Nephron (organoid): Measurements from ENCODE around the gene TM7SF3.
"Not testable (repeated sequence)": the region's sequence is repeated elsewhere in the genome, so short reads cannot be mapped to it uniquely, and the experiment has no call there.

Experiments
- H3K27ac Mint-ChIP-seq, 3 experiments: 2 replicates each; pipeline ENCODE4 v1.8.0; 2020; ENCODE audit warnings: mixed read lengths in 3 of 3, mild to moderate bottlenecking in 2 of 3, moderate library complexity in 1 of 3
- H3K27me3 Mint-ChIP-seq: 2 replicates; pipeline ENCODE4 v1.8.0; 2021; ENCODE audit warnings: low read depth, mild to moderate bottlenecking, moderate library complexity, mixed read lengths
- H3K36me3 Mint-ChIP-seq: 2 replicates; pipeline ENCODE4 v1.8.0; 2020; ENCODE audit warnings: low read depth, mixed read lengths
- H3K4me1 Mint-ChIP-seq: 2 replicates; pipeline ENCODE4 v1.8.0; 2020; ENCODE audit warnings: mixed read lengths
- H3K4me3 Mint-ChIP-seq, 3 experiments: 2 replicates each; pipeline ENCODE4 v1.8.0; 2020; ENCODE audit warnings: mild to moderate bottlenecking in 3 of 3, mixed read lengths in 3 of 3, moderate library complexity in 2 of 3
- H3K9me3 Mint-ChIP-seq: 2 replicates; pipeline ENCODE4 v1.8.0; 2020; ENCODE audit warnings: mixed read lengths
- CTCF ChIP-seq, 3 experiments: fragments of 200-600 bp; sonication (generic); IDR thresholded peaks; one replicate each; pipeline ENCODE4 v1.5.0; 2021; ENCODE audit warnings: antibody characterized with exemption in 3 of 3; ENCODE audit not compliant: unreplicated experiment in 3 of 3

The TM7SF3 gene

GRCh38 chr12:27020761-27021160, 6.6 kb upstream of the TM7SF3 start:
- H3K9me3 Mint-ChIP-seq = no peaks in the 10 kb centered on the region
- no peaks in the 10 kb centered on the region for H3K36me3 Mint-ChIP-seq
- no peak for TF ChIP-seq CTCF (IDR thresholded peaks at IDR 0.05; ENCODE audit: unreplicated experiment in 3 of 3)
- H3K4me1 Mint-ChIP-seq = peaks cover 19% of the 10 kb centered on the region
- H3K27ac Mint-ChIP-seq = no peak overlapping the region
- H3K4me3 Mint-ChIP-seq = peak overlapping the region; percentile 56 to 74 (median 63)
- peaks cover 4% of the 10 kb centered on the region for H3K27me3 Mint-ChIP-seq

GRCh38 chr12:27018037-27018436, 3.9 kb upstream of the TM7SF3 start:
- peaks cover 4% of the 10 kb centered on the region for H3K27me3 Mint-ChIP-seq
- TF ChIP-seq CTCF (IDR thresholded peaks at IDR 0.05; ENCODE audit: unreplicated experiment in 3 of 3) = no peak
- H3K4me1 Mint-ChIP-seq = peaks cover 22% of the 10 kb centered on the region
- no peak overlapping the region for H3K4me3 Mint-ChIP-seq
- H3K27ac Mint-ChIP-seq = no peak overlapping the region
- no peaks in the 10 kb centered on the region for H3K9me3 Mint-ChIP-seq
- no peaks in the 10 kb centered on the region for H3K36me3 Mint-ChIP-seq

GRCh38 chr12:27017163-27017823, 3.1 kb upstream of the TM7SF3 start:
- not testable (repeated sequence) for H3K36me3 Mint-ChIP-seq, H3K27me3 Mint-ChIP-seq, H3K9me3 Mint-ChIP-seq
- Mint-ChIP-seq H3K4me3 (peak overlapping the region in 1 of 3 experiments; percentile 22), H3K4me1 (peaks cover 17% of the 10 kb centered on the region), H3K27ac (peak overlapping the region; percentile 12 to 18 (median 17))

GRCh38 chr12:27015730-27016076, 1.5 kb upstream of the TM7SF3 start:
- no peaks in the 10 kb centered on the region for H3K9me3 Mint-ChIP-seq
- H3K36me3 Mint-ChIP-seq = no peaks in the 10 kb centered on the region
- H3K4me1 Mint-ChIP-seq = peaks cover 26% of the 10 kb centered on the region
- H3K4me3 Mint-ChIP-seq = peak overlapping the region; percentile 14 to 93 (median 27)
- H3K27ac Mint-ChIP-seq = peak overlapping the region in 1 of 3 experiments; percentile 34
- peak in 2 of 3 experiments; percentile 35 to 48 for TF ChIP-seq CTCF (IDR thresholded peaks at IDR 0.05; ENCODE audit: unreplicated experiment in 3 of 3)
- no peaks in the 10 kb centered on the region for H3K27me3 Mint-ChIP-seq

- no peak for TF ChIP-seq CTCF (IDR thresholded peaks at IDR 0.05; ENCODE audit: unreplicated experiment in 3 of 3)
- H3K27ac Mint-ChIP-seq = peak overlapping the region; percentile 30 to 91 (median 34)
- no peaks in the 10 kb centered on the region for H3K27me3 Mint-ChIP-seq
- H3K4me3 Mint-ChIP-seq = peak overlapping the region; percentile 93 to 96 (median 95)
- no peaks in the 10 kb centered on the region for H3K36me3 Mint-ChIP-seq
- H3K4me1 Mint-ChIP-seq = peaks cover 29% of the 10 kb centered on the region
- no peaks in the 10 kb centered on the region for H3K9me3 Mint-ChIP-seq
These were observed 910 bp upstream of the TM7SF3 start for GRCh38 chr12:27014859-27015729.

- peak overlapping the region; percentile 91 to 92 (median 91) for H3K27ac Mint-ChIP-seq
- no peaks in the 10 kb centered on the region for H3K27me3 Mint-ChIP-seq
- no peaks in the 10 kb centered on the region for H3K9me3 Mint-ChIP-seq
- no peak for TF ChIP-seq CTCF (IDR thresholded peaks at IDR 0.05; ENCODE audit: unreplicated experiment in 3 of 3)
- H3K4me3 Mint-ChIP-seq = peak overlapping the region; percentile 93 to 96 (median 95)
- peaks cover 31% of the 10 kb centered on the region for H3K4me1 Mint-ChIP-seq
- H3K36me3 Mint-ChIP-seq = no peaks in the 10 kb centered on the region
These were observed 536 bp downstream of the TM7SF3 start for GRCh38 chr12:27013611-27014084.
